Activated CD8-positive, alpha-beta T cell treated with anti-CD3 and anti-CD28 coated beads, Interleukin-2, amount 10 ng/mL, durations not matched to agents 7 days and 5 days (primary cell): ENCODE data around the gene MGMT. TPM values are rescaled to one million over a fixed set of nuclear protein-coding genes. Genes with fewer than 3 reads are reported as not detected.

Experiments used
- ATAC-seq: fragments of 150-1000 bp; cut with Tn5 transposase; one replicate; pipeline ENCODE4 v1.10.0; 2021; ENCODE audit warnings: moderate library complexity
- CTCF ChIA-PET: fragments of 350-600 bp; sonication (Branson Sonifier 250); formaldehyde crosslinking; loops from one replicate; lab custom pipeline; 2021; ENCODE audit warnings: antibody characterized with exemption; lab: Charles Lee
- POLR2A ChIA-PET: fragments of 350-600 bp; sonication (Branson Sonifier 250); formaldehyde crosslinking; loops from one replicate; lab custom pipeline; 2021; ENCODE audit warnings: antibody characterized with exemption; lab: Charles Lee
- DNase-seq: peaks from one replicate; pipeline ENCODE4 v3.0.0-alpha.2; 2020
- H3K27ac Mint-ChIP-seq: one replicate; pipeline ENCODE4 v1.8.0; 2021; ENCODE audit warnings: mild to moderate bottlenecking, mixed read lengths
- H3K27me3 Mint-ChIP-seq: one replicate; pipeline ENCODE4 v1.8.0; 2021; ENCODE audit warnings: low read depth, mixed read lengths
- H3K36me3 Mint-ChIP-seq: one replicate; pipeline ENCODE4 v1.8.0; 2021; ENCODE audit warnings: low read depth, mixed read lengths
- H3K4me1 Mint-ChIP-seq: one replicate; pipeline ENCODE4 v1.8.0; 2021; ENCODE audit warnings: low read depth, mixed read lengths
- H3K4me3 Mint-ChIP-seq: one replicate; pipeline ENCODE4 v1.8.0; 2021; ENCODE audit warnings: mild to moderate bottlenecking, mixed read lengths
- H3K9me3 Mint-ChIP-seq: one replicate; pipeline ENCODE4 v1.8.0; 2022; ENCODE audit warnings: mixed read lengths; ENCODE audit not compliant: insufficient read depth
- total RNA-seq, 2 experiments: library from RNA; stranded (reverse); gene quantifications; one replicate each; pipeline ENCODE4 v1.2.3, GENCODE V29; 2021

The MGMT gene
- total RNA-seq, 2 experiments from 2014 or later: 16.7 to 17.3 TPM

- peaks cover 2% of the 10 kb centered on the region for H3K36me3 Mint-ChIP-seq
- no peak overlapping the region for H3K27ac Mint-ChIP-seq
- no peak overlapping the region for H3K4me3 Mint-ChIP-seq
- ChIA-PET CTCF (no interaction called here), POLR2A (no interaction called here)
- H3K4me1 Mint-ChIP-seq: no peaks in the 10 kb centered on the region
- ATAC-seq: no peak
- no peaks in the 10 kb centered on the region for H3K27me3 Mint-ChIP-seq
- DNase-seq: no peak
- peaks cover 26% of the 10 kb centered on the region for H3K9me3 Mint-ChIP-seq
Measured at GRCh38 chr10:129612481-129613109, 145.6 kb downstream of the MGMT start.

- Mint-ChIP-seq H3K4me3 (no peak overlapping the region), H3K36me3 (peaks cover 2% of the 10 kb centered on the region), H3K9me3 (peaks cover 26% of the 10 kb centered on the region), H3K27me3 (no peaks in the 10 kb centered on the region), H3K27ac (no peak overlapping the region), H3K4me1 (no peaks in the 10 kb centered on the region)
- DNase-seq: no peak
- ChIA-PET CTCF (no interaction called here), POLR2A (no interaction called here)
- ATAC-seq: no peak
Measured at GRCh38 chr10:129613377-129613980, 146.4 kb downstream of the MGMT start.

GRCh38 chr10:129614341-129614740, 147.3 kb downstream of the MGMT start:
- peaks cover 26% of the 10 kb centered on the region for H3K9me3 Mint-ChIP-seq
- H3K4me3 Mint-ChIP-seq: no peak overlapping the region
- H3K27me3 Mint-ChIP-seq: no peaks in the 10 kb centered on the region
- CTCF ChIA-PET: no interaction called here
- H3K4me1 Mint-ChIP-seq: no peaks in the 10 kb centered on the region
- POLR2A ChIA-PET: no interaction called here
- H3K36me3 Mint-ChIP-seq: peaks cover 2% of the 10 kb centered on the region
- H3K27ac Mint-ChIP-seq: no peak overlapping the region
- no peak for DNase-seq
- ATAC-seq: no peak

- ATAC-seq (no peak), DNase-seq (no peak)
- H3K27me3 Mint-ChIP-seq: no peaks in the 10 kb centered on the region
- peaks cover 2% of the 10 kb centered on the region for H3K36me3 Mint-ChIP-seq
- H3K4me1 Mint-ChIP-seq: no peaks in the 10 kb centered on the region
- H3K9me3 Mint-ChIP-seq: peaks cover 26% of the 10 kb centered on the region
- ChIA-PET POLR2A (no interaction called here), CTCF (no interaction called here)
- no peak overlapping the region for H3K27ac Mint-ChIP-seq
- no peak overlapping the region for H3K4me3 Mint-ChIP-seq
Measured at GRCh38 chr10:129615381-129615780, 148.3 kb downstream of the MGMT start.

- peaks cover 2% of the 10 kb centered on the region for H3K36me3 Mint-ChIP-seq
- H3K4me1 Mint-ChIP-seq: no peaks in the 10 kb centered on the region
- POLR2A ChIA-PET: no interaction called here
- ATAC-seq (no peak), DNase-seq (no peak)
- H3K9me3 Mint-ChIP-seq: peaks cover 21% of the 10 kb centered on the region
- no peak overlapping the region for H3K4me3 Mint-ChIP-seq
- no peak overlapping the region for H3K27ac Mint-ChIP-seq
- H3K27me3 Mint-ChIP-seq: no peaks in the 10 kb centered on the region
- CTCF ChIA-PET: no interaction called here
Measured at GRCh38 chr10:129615921-129616525, 149.0 kb downstream of the MGMT start.

GRCh38 chr10:129617768-129618167, 150.7 kb downstream of the MGMT start:
- Mint-ChIP-seq H3K27ac (no peak overlapping the region), H3K4me3 (no peak overlapping the region), H3K4me1 (no peaks in the 10 kb centered on the region), H3K27me3 (no peaks in the 10 kb centered on the region), H3K9me3 (peaks cover 13% of the 10 kb centered on the region), H3K36me3 (peaks cover 2% of the 10 kb centered on the region)
- no peak for DNase-seq
- ChIA-PET POLR2A (no interaction called here), CTCF (no interaction called here)
- no peak for ATAC-seq

GRCh38 chr10:129621062-129621461, 154.0 kb downstream of the MGMT start:
- Mint-ChIP-seq H3K4me1 (no peaks in the 10 kb centered on the region), H3K27me3 (no peaks in the 10 kb centered on the region), H3K9me3 (peaks cover 2% of the 10 kb centered on the region)

GRCh38 chr10:129621693-129622092, 154.7 kb downstream of the MGMT start:
- ChIA-PET POLR2A (no interaction called here), CTCF (no interaction called here)
- Mint-ChIP-seq H3K27ac (no peak overlapping the region), H3K27me3 (no peaks in the 10 kb centered on the region), H3K9me3 (no peaks in the 10 kb centered on the region), H3K36me3 (no peaks in the 10 kb centered on the region), H3K4me1 (no peaks in the 10 kb centered on the region), H3K4me3 (no peak overlapping the region)
- DNase-seq (no peak), ATAC-seq (no peak)

More at GRCh38 chr10:129621062-129621461, 154.0 kb downstream of the MGMT start:
- no peak overlapping the region for H3K27ac Mint-ChIP-seq
- CTCF ChIA-PET: no interaction called here
- no peak for DNase-seq
- POLR2A ChIA-PET: no interaction called here
- no peak overlapping the region for H3K4me3 Mint-ChIP-seq
- no peaks in the 10 kb centered on the region for H3K36me3 Mint-ChIP-seq
- ATAC-seq: no peak

- H3K4me1 Mint-ChIP-seq: peaks cover 6% of the 10 kb centered on the region
- H3K9me3 Mint-ChIP-seq: no peaks in the 10 kb centered on the region
- H3K4me3 Mint-ChIP-seq: no peak overlapping the region
- H3K27ac Mint-ChIP-seq: no peak overlapping the region
- ChIA-PET CTCF (no interaction called here), POLR2A (no interaction called here)
- H3K27me3 Mint-ChIP-seq: no peaks in the 10 kb centered on the region
- no peaks in the 10 kb centered on the region for H3K36me3 Mint-ChIP-seq
- DNase-seq (no peak), ATAC-seq (no peak)
Measured at GRCh38 chr10:129622291-129622690, 155.2 kb downstream of the MGMT start.

- Mint-ChIP-seq H3K27ac (no peak overlapping the region), H3K36me3 (no peaks in the 10 kb centered on the region), H3K4me1 (peaks cover 9% of the 10 kb centered on the region), H3K27me3 (no peaks in the 10 kb centered on the region), H3K4me3 (no peak overlapping the region), H3K9me3 (no peaks in the 10 kb centered on the region)
- DNase-seq (no peak), ATAC-seq (no peak)
- CTCF ChIA-PET: no interaction called here
- POLR2A ChIA-PET: no interaction called here
Measured at GRCh38 chr10:129622736-129623135, 155.7 kb downstream of the MGMT start.

- DNase-seq (no peak), ATAC-seq (no peak)
- Mint-ChIP-seq H3K4me1 (peaks cover 9% of the 10 kb centered on the region), H3K27me3 (no peaks in the 10 kb centered on the region), H3K4me3 (no peak overlapping the region), H3K36me3 (no peaks in the 10 kb centered on the region), H3K27ac (no peak overlapping the region), H3K9me3 (no peaks in the 10 kb centered on the region)
- ChIA-PET CTCF (no interaction called here), POLR2A (no interaction called here)
Measured at GRCh38 chr10:129624526-129624925, 157.5 kb downstream of the MGMT start.

GRCh38 chr10:129626309-129626708, 159.3 kb downstream of the MGMT start:
- no peak overlapping the region for H3K27ac Mint-ChIP-seq
- H3K36me3 Mint-ChIP-seq: peaks cover 2% of the 10 kb centered on the region
- no peaks in the 10 kb centered on the region for H3K27me3 Mint-ChIP-seq
- peaks cover 9% of the 10 kb centered on the region for H3K4me1 Mint-ChIP-seq
- no peak for DNase-seq
- CTCF ChIA-PET: no interaction called here
- POLR2A ChIA-PET: no interaction called here
- no peak overlapping the region for H3K4me3 Mint-ChIP-seq
- H3K9me3 Mint-ChIP-seq: peaks cover 7% of the 10 kb centered on the region
- ATAC-seq: no peak
